HG03108 (cell line): ENCODE measurements around the gene NINJ2.

ENCODE experiments used
- ATAC-seq: cut with Tn5 transposase; IDR thresholded peaks from one replicate; pipeline ENCODE4 v1.9.1; 2021; ENCODE audit warnings: moderate library complexity; ENCODE audit not compliant: unreplicated experiment

NINJ2 gene

GRCh38 chr12:571795-572531 lies 91.3 kb downstream of the NINJ2 start:
- ATAC-seq = no peak

GRCh38 chr12:570921-571794 lies 92.1 kb downstream of the NINJ2 start:
- ATAC-seq = no peak

GRCh38 chr12:570435-570920 lies 92.8 kb downstream of the NINJ2 start:
- no peak for ATAC-seq

GRCh38 chr12:569803-570434 lies 93.3 kb downstream of the NINJ2 start:
- peak; percentile 82 for ATAC-seq

- ATAC-seq = no peak
These were observed 94.1 kb downstream of the NINJ2 start for GRCh38 chr12:569091-569676.

- ATAC-seq = no peak
These were observed 94.8 kb downstream of the NINJ2 start for GRCh38 chr12:568486-568885.

- no peak for ATAC-seq
These were observed 97.6 kb downstream of the NINJ2 start for GRCh38 chr12:565589-566105.

GRCh38 chr12:565161-565560 lies 98.1 kb downstream of the NINJ2 start:
- no peak for ATAC-seq

GRCh38 chr12:563787-564298 lies 99.4 kb downstream of the NINJ2 start:
- no peak for ATAC-seq

- ATAC-seq = no peak
These were observed 99.9 kb downstream of the NINJ2 start for GRCh38 chr12:563250-563781.

GRCh38 chr12:562634-563033 lies 100.6 kb downstream of the NINJ2 start:
- ATAC-seq = no peak

GRCh38 chr12:561908-562593 lies 101.2 kb downstream of the NINJ2 start:
- no peak for ATAC-seq

GRCh38 chr12:561391-561705 lies 101.9 kb downstream of the NINJ2 start:
- ATAC-seq = no peak

GRCh38 chr12:560691-561390 lies 102.4 kb downstream of the NINJ2 start:
- ATAC-seq = no peak

GRCh38 chr12:559906-560455 lies 103.3 kb downstream of the NINJ2 start:
- no peak for ATAC-seq

GRCh38 chr12:559208-559905 lies 103.9 kb downstream of the NINJ2 start:
- ATAC-seq = no peak

- no peak for ATAC-seq
These were observed 104.7 kb downstream of the NINJ2 start for GRCh38 chr12:558580-558979.

- no peak for ATAC-seq
These were observed 106.7 kb downstream of the NINJ2 start for GRCh38 chr12:556498-556897.

GRCh38 chr12:554001-554285 lies 109.3 kb downstream of the NINJ2 start:
- ATAC-seq = no peak
